Endothelial cell of umbilical vein (primary cell): ENCODE data around the gene SCAF1. TPM values are rescaled to one million over a fixed set of nuclear protein-coding genes. Genes with fewer than 3 reads are reported as not detected.

Experiments
- BruUV-seq: library from RNA; stranded (reverse); fragments of 400-500 nt; replicated peaks from 2 replicates; lab custom pipeline; 2021; lab: Mats Ljungman, UMichigan
- CTCF ChIA-PET: fragments of 300-600, 350-600 bp; sonication (Branson Sonifier 250); formaldehyde crosslinking; loops from one replicate; lab custom pipeline; 2021; ENCODE audit warnings: antibody characterized with exemption, inconsistent platforms; lab: Charles Lee
- POLR2A ChIA-PET: fragments of 300-600, 350-600 bp; sonication (Branson Sonifier 250); formaldehyde crosslinking; loops from one replicate; lab custom pipeline; 2021; ENCODE audit warnings: antibody characterized with exemption, inconsistent platforms; lab: Charles Lee
- DNase-seq: peaks from one replicate; pipeline ENCODE4 v3.0.0-alpha.2; 2011; ENCODE audit warnings: low read depth, low spot score
- FAIRE-seq: peaks from 2 replicates; lab custom pipeline; 2011; peaks lifted over from hg19 to GRCh38; lab: Jason Lieb, UNC
- H2AFZ ChIP-seq: 2 replicates; pipeline ENCODE4 v1.6.0; 2012; ENCODE audit warnings: low read depth, low read length, control low read depth, inconsistent platforms
- H3K27ac ChIP-seq: 2 replicates; pipeline ENCODE4 v1.5.1; 2011; ENCODE audit warnings: low read depth, mild to moderate bottlenecking, control low read depth, low read length, moderate library complexity; ENCODE audit not compliant: insufficient read depth
- H3K27me3 ChIP-seq, 2 experiments: 2 replicates each; pipeline versions ENCODE4 v1.6.0 to v1.6.1; 2011; ENCODE audit warnings: low read length in 2 of 2, mixed read lengths in 1 of 2; ENCODE audit not compliant: control insufficient read depth in 2 of 2, insufficient read depth in 2 of 2
- H3K36me3 ChIP-seq, 2 experiments: 2 replicates in 1 of 2; 3 replicates in 1 of 2; pipeline ENCODE4 v1.5.1; 2011; ENCODE audit warnings: low read length in 2 of 2, mild to moderate bottlenecking in 1 of 2, moderate library complexity in 1 of 2; ENCODE audit not compliant: control insufficient read depth in 2 of 2, insufficient read depth in 2 of 2; ENCODE audit errors: extremely low read depth in 1 of 2
- H3K4me1 ChIP-seq: 3 replicates; pipeline ENCODE4 v1.5.1; 2011; ENCODE audit warnings: mild to moderate bottlenecking, low read length; ENCODE audit not compliant: control insufficient read depth, insufficient read depth; ENCODE audit errors: extremely low read depth
- H3K4me2 ChIP-seq: 2 replicates; pipeline ENCODE4 v1.6.1; 2011; ENCODE audit warnings: low read length, control low read depth, mixed read lengths; ENCODE audit not compliant: insufficient read depth
- H3K4me3 ChIP-seq, 3 experiments: fragments of 200-600 bp in 1 of 3; sonication (generic), shearing (Covaris generic) in 1 of 3; replicated peaks in 1 of 3; 2 replicates each; pipeline ENCODE4 v1.5.1; 2011 to 2016; ENCODE audit warnings: control low read depth in 3 of 3, low read length in 3 of 3, mild to moderate bottlenecking in 2 of 3, inconsistent platforms in 1 of 3, low read depth in 1 of 3, moderate library complexity in 1 of 3; ENCODE audit not compliant: insufficient read depth in 1 of 3
- H3K79me2 ChIP-seq: 2 replicates; pipeline ENCODE4 v1.6.0; 2012; ENCODE audit warnings: low read length, inconsistent platforms; ENCODE audit not compliant: control insufficient read depth, insufficient read depth
- H3K9ac ChIP-seq: replicated peaks from 2 replicates; pipeline ENCODE3; 2011; ENCODE audit warnings: low read length, control low read depth; ENCODE audit not compliant: insufficient read depth; ENCODE audit errors: extremely low read depth
- H3K9me1 ChIP-seq: replicated peaks from 3 replicates; pipeline ENCODE4 v1.6.0; 2011; ENCODE audit warnings: mild to moderate bottlenecking, low read length; ENCODE audit not compliant: control insufficient read depth, insufficient read depth; ENCODE audit errors: extremely low read depth
- H3K9me3 ChIP-seq: replicated peaks from 2 replicates; pipeline ENCODE4 v1.5.1; 2012; ENCODE audit warnings: low read length, inconsistent platforms; ENCODE audit not compliant: control insufficient read depth, insufficient read depth
- H4K20me1 ChIP-seq: replicated peaks from 2 replicates; pipeline ENCODE3; 2011; ENCODE audit warnings: mild to moderate bottlenecking, low read length; ENCODE audit not compliant: control insufficient read depth, insufficient read depth; ENCODE audit errors: extremely low read depth
- EZH2 ChIP-seq: IDR thresholded peaks from 2 replicates; pipeline ENCODE4 v1.6.1; 2012; ENCODE audit warnings: borderline replicate concordance, low read depth, mild to moderate bottlenecking, moderate library complexity, low read length, inconsistent platforms; ENCODE audit not compliant: severe bottlenecking
- FOS ChIP-seq: IDR thresholded peaks from 2 replicates; pipeline ENCODE4 v1.6.1; 2011; ENCODE audit warnings: mild to moderate bottlenecking, low read length, moderate library complexity, borderline replicate concordance; ENCODE audit not compliant: insufficient read depth
- GATA2 ChIP-seq: IDR thresholded peaks from 2 replicates; pipeline ENCODE4 v1.7.0; 2011; ENCODE audit warnings: low read depth, mild to moderate bottlenecking, moderate library complexity, mixed read lengths, low read length; ENCODE audit not compliant: insufficient read length, insufficient read depth
- JUN ChIP-seq: IDR thresholded peaks from 2 replicates; pipeline ENCODE4 v1.6.1; 2011; ENCODE audit warnings: borderline replicate concordance, low read depth; ENCODE audit not compliant: insufficient read length, insufficient read depth
- MAX ChIP-seq: IDR thresholded peaks from 2 replicates; pipeline ENCODE4 v1.6.1; 2011; ENCODE audit not compliant: insufficient read depth, insufficient read length
- MYC ChIP-seq: IDR thresholded peaks from one replicate; pipeline ENCODE4 v1.6.1; 2011; ENCODE audit warnings: mild to moderate bottlenecking, low read depth, low read length
- POLR2A ChIP-seq: IDR thresholded peaks from 2 replicates; pipeline ENCODE4 v1.6.1; 2012; ENCODE audit warnings: low read depth, mild to moderate bottlenecking, control low read depth, low read length
- POLR2AphosphoS5 ChIP-seq: IDR thresholded peaks from 2 replicates; pipeline ENCODE4 v1.6.1; 2012; ENCODE audit warnings: low read depth, mild to moderate bottlenecking, control low read depth, low read length, moderate library complexity; ENCODE audit not compliant: insufficient read depth
- dilution Hi-C: fragments of 300-500 bp; cut with MboI; formaldehyde crosslinking; loops from one replicate; pipeline ENCODE4 v1.15.0; 2019; ENCODE audit warnings: low sequenced_read_pairs; ENCODE audit not compliant: extremely low pct_ligation_motif_present
- intact Hi-C: fragments of 100-400 bp; cut with micrococcal nuclease; formaldehyde crosslinking; loops from one replicate; pipeline ENCODE4 v1.10.0; 2022
- polyA plus RNA-seq, 4 experiments: library from polyadenylated mRNA; depleted of rRNA in 3 of 4; stranded (reverse) in 3 of 4; unstranded in 1 of 4; fragments of >200 nt; gene quantifications; 2 replicates each; pipeline versions ENCODE4 v1.2.1 to v1.2.3, GENCODE V29; 2011 to 2012; ENCODE audit warnings: missing spikeins in 1 of 4
- total RNA-seq: library from RNA; stranded (reverse); gene quantifications from 2 replicates; pipeline ENCODE4 v1.2.3, GENCODE V29; 2021
- TF ChIP-seq, protein P1 (sequence below), 2 donors: IDR thresholded peaks; 1 replicate in 1 of 2; 2 replicates in 1 of 2; pipeline ENCODE4 v1.5.1; 2011; ENCODE audit warnings: low read length in 2 of 2, mild to moderate bottlenecking in 2 of 2, moderate library complexity in 2 of 2, control low read depth in 1 of 2, inconsistent platforms in 1 of 2, low read depth in 1 of 2; ENCODE audit not compliant: insufficient read depth in 1 of 2; ENCODE audit errors: extremely low read depth in 1 of 2

Gene SCAF1
- total and polyA plus RNA-seq, 2 donors (not counting 3 experiments of a cell fraction or from before 2014, with no cell fraction given) = 13.3 to 75.8 TPM

DNA sequence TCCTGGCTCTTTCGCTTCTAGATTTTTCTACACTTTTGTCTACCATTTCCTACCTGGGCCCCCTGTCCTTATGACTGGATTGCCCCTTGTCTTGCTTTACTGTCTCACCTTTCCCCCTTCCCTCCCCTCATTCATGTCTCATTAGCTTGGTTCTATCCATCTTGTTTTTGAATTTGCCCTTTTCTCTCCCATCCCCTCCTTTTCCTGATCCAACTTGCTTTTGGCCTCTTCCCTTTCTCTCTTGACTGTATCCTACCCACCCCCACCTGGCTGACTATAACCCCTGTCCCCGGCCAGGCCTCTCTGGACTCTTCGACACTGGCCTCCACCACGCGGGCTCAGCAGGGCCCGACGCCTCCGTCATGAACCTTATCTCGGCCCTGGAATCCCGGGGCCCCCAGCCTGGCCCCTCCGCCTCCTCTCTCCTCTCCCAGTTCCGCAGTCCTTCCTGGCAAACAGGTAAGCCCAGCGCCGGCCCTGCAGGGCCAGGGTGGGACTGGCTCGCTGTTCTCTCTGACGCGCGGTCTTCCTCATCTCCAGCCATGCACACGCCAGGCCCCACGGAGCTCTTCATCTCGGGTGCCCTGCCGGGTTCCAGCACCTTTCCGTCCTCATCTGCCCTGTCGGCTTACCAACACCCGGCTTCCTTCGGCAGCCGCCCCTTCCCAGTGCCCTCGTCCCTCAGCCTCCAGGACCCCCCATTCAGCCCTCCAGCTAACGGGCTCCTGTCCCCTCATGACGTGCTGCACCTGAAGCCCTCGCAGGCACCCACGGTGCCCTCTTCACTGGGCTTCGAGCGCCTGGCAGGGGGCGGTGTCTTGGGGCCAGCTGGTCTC lies 47.6 kb upstream of the SCAF1 start:
- POLR2A ChIA-PET = no interaction called here
- H2AFZ ChIP-seq = no peak overlapping the region
- TSS peak; percentile 14 for BruUV-seq
- H3K9me1 ChIP-seq = no peaks in the 10 kb centered on the region
- dilution Hi-C loops (no loop called here), intact Hi-C loops (loop anchor here (5.0 kb wide), 1 partner anchor 273 kb away; the partner anchor contains the start of gene PNKP)
- H3K9me3 ChIP-seq = no peaks in the 10 kb centered on the region
- peaks cover 16% of the 10 kb centered on the region for H3K4me1 ChIP-seq
- TF ChIP-seq POLR2A (no peak), JUN (no peak), MAX (no peak), GATA2 (no peak), POLR2AphosphoS5 (no peak), FOS (no peak), MYC (no peak), EZH2 (no peak)
- TF ChIP-seq, protein P1, sequence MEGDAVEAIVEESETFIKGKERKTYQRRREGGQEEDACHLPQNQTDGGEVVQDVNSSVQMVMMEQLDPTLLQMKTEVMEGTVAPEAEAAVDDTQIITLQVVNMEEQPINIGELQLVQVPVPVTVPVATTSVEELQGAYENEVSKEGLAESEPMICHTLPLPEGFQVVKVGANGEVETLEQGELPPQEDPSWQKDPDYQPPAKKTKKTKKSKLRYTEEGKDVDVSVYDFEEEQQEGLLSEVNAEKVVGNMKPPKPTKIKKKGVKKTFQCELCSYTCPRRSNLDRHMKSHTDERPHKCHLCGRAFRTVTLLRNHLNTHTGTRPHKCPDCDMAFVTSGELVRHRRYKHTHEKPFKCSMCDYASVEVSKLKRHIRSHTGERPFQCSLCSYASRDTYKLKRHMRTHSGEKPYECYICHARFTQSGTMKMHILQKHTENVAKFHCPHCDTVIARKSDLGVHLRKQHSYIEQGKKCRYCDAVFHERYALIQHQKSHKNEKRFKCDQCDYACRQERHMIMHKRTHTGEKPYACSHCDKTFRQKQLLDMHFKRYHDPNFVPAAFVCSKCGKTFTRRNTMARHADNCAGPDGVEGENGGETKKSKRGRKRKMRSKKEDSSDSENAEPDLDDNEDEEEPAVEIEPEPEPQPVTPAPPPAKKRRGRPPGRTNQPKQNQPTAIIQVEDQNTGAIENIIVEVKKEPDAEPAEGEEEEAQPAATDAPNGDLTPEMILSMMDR (IDR thresholded peaks at IDR 0.05; ENCODE audit: extremely low read depth in 1 of 2, insufficient read depth in 1 of 2, low read depth in 1 of 2, low read length in 2 of 2) = no peak
- H4K20me1 ChIP-seq = no peaks in the 10 kb centered on the region
- peaks cover 8 to 24% of the 10 kb centered on the region in 2 experiments for H3K36me3 ChIP-seq
- CTCF ChIA-PET = no interaction called here
- no peak overlapping the region for H3K9ac ChIP-seq
- DNase-seq (no peak), FAIRE-seq (no peak)
- H3K4me3 ChIP-seq = no peak overlapping the region
- H3K27ac ChIP-seq = no peak overlapping the region
- H3K79me2 ChIP-seq = peaks cover 48% of the 10 kb centered on the region
- H3K27me3 ChIP-seq = no peaks in the 10 kb centered on the region
- no peak overlapping the region for H3K4me2 ChIP-seq
